Measurements from ENCODE around the gene PDZRN3.

DNA sequence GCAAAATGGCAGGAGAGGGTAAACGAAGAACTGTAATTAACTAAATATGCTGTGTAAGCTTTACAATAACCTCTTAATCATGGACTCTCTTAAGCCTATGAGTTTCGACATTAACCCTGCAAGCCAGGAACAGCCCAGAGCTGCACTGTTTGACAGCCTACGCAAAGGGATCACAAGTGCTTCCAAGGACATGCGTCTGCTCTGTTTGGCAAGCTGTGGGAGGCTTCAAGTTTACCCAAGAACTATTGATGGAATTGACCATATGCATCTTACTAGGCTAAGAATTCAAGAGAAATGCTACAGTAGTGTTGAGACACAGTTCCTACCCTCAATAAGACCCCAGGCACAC lies 66.0 kb downstream of the PDZRN3 start:
- TF ChIP-seq, protein P1, sequence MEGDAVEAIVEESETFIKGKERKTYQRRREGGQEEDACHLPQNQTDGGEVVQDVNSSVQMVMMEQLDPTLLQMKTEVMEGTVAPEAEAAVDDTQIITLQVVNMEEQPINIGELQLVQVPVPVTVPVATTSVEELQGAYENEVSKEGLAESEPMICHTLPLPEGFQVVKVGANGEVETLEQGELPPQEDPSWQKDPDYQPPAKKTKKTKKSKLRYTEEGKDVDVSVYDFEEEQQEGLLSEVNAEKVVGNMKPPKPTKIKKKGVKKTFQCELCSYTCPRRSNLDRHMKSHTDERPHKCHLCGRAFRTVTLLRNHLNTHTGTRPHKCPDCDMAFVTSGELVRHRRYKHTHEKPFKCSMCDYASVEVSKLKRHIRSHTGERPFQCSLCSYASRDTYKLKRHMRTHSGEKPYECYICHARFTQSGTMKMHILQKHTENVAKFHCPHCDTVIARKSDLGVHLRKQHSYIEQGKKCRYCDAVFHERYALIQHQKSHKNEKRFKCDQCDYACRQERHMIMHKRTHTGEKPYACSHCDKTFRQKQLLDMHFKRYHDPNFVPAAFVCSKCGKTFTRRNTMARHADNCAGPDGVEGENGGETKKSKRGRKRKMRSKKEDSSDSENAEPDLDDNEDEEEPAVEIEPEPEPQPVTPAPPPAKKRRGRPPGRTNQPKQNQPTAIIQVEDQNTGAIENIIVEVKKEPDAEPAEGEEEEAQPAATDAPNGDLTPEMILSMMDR (IDR thresholded peaks at IDR 0.05), result no peak
- TF ChIP-seq, protein P2, sequence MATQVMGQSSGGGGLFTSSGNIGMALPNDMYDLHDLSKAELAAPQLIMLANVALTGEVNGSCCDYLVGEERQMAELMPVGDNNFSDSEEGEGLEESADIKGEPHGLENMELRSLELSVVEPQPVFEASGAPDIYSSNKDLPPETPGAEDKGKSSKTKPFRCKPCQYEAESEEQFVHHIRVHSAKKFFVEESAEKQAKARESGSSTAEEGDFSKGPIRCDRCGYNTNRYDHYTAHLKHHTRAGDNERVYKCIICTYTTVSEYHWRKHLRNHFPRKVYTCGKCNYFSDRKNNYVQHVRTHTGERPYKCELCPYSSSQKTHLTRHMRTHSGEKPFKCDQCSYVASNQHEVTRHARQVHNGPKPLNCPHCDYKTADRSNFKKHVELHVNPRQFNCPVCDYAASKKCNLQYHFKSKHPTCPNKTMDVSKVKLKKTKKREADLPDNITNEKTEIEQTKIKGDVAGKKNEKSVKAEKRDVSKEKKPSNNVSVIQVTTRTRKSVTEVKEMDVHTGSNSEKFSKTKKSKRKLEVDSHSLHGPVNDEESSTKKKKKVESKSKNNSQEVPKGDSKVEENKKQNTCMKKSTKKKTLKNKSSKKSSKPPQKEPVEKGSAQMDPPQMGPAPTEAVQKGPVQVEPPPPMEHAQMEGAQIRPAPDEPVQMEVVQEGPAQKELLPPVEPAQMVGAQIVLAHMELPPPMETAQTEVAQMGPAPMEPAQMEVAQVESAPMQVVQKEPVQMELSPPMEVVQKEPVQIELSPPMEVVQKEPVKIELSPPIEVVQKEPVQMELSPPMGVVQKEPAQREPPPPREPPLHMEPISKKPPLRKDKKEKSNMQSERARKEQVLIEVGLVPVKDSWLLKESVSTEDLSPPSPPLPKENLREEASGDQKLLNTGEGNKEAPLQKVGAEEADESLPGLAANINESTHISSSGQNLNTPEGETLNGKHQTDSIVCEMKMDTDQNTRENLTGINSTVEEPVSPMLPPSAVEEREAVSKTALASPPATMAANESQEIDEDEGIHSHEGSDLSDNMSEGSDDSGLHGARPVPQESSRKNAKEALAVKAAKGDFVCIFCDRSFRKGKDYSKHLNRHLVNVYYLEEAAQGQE (IDR thresholded peaks at IDR 0.05; ENCODE audit: insufficient read depth in 1 of 2, low read depth in 2 of 2, low read length in 1 of 2), result no peak
- TF ChIP-seq POLR2AphosphoS5 (IDR thresholded peaks at IDR 0.05; ENCODE audit: low read depth, low read length) (no peak), SIN3A (IDR thresholded peaks at IDR 0.05; ENCODE audit: borderline replicate concordance, insufficient read depth, low read depth, low read length) (no peak), TCF7L2 (IDR thresholded peaks at IDR 0.05; ENCODE audit: low read depth, low read length) (no peak)
